ENCODE results near the gene TNFSF12. TPM values are rescaled to one million over a fixed set of nuclear protein-coding genes. Genes with fewer than 3 reads are reported as not detected.

Gene TNFSF12, protein sequence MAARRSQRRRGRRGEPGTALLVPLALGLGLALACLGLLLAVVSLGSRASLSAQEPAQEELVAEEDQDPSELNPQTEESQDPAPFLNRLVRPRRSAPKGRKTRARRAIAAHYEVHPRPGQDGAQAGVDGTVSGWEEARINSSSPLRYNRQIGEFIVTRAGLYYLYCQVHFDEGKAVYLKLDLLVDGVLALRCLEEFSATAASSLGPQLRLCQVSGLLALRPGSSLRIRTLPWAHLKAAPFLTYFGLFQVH
- 8.8 and 10.3 TPM in 2 replicates for total RNA-seq

DNA sequence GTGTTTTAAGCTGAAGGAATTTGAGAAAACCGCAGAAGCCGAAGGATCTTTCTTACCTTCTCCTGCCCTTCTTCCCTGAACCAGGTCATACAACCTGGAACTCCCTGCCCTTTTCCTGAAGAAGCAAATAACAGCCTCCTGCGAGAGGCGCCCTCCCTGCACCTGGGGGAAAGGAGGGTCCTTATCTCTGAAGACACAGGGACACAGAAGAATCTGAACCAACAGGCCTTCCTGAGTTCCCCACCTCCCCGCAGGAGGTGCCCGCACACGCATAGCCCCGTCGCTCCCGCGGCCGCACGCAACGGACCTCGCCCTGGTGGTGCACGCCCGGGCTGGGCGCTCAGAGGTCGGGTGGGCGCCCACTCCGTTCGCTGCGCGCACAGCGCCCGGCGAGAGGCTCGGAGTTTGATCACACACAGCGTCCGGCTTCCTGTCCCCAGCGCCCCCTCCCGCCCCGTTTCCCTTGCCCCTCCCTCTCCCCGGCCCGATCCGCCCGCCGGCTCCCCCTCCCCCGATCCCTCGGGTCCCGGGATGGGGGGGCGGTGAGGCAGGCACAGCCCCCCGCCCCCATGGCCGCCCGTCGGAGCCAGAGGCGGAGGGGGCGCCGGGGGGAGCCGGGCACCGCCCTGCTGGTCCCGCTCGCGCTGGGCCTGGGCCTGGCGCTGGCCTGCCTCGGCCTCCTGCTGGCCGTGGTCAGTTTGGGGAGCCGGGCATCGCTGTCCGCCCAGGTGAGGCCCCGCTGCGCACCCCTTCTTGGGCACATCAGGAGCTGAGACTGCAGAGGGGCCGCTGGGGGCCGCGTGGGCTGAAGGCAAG, at the start of gene TNFSF12:
Gene TNFSF12, plus strand, starts transcription at position 474 of the 816 bp plus-strand sequence. Its CDS starts 96 bp downstream, at position 570.

GRCh38 chr17:7558544-7559319, 9.9 kb downstream of the TNFSF12 start, which contains the start of gene TNFSF13:
Gene TNFSF13, plus strand, starts transcription at chr17:7558750. Its CDS starts 290 bp downstream, at chr17:7559040.

DNA sequence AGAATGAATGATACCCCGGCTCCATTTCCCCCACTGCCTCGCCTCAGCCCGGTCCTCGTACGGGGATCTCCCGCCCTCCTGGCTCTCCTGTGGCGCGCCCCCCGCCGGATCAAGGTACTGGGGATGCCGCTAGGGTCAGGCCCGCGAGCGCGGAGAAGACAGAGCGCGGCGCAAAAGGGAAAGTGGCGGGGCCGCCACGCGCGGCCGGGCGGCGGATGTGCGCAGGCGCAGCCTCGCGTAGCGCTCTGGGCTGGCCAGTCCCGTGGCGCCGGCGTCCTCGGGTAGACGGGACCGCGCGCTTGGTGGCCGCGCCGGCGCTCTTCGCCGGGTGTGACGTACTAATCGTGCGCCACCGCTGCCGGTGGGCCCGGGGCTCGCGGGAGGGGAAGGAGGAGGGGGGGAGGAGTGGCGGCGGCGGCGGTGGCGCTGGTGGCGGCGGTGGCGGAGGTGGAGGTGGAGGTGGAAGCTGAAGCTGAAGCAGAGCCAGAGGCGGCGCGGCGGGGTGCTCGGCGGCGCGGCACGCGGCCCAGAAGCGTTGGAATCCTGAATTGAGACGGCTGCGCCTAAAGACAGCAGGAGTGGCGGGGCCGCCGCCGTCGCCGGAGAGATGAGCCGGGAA, 12.8 kb downstream of the TNFSF12 start, which contains the start of gene SENP3:
Gene SENP3, plus strand, starts transcription at position 331 of the 619 bp plus-strand sequence. CDS start 1,158 bp downstream, outside the sequence.

GRCh38 chr17:7579001-7579833, 30.4 kb downstream of the TNFSF12 start, which contains the start of gene CD68:
Gene CD68, plus strand, starts transcription at chr17:7579638. Its CDS starts 40 bp downstream, at chr17:7579678.

GRCh38 chr17:7583253-7584109, 34.6 kb downstream of the TNFSF12 start, which contains the start of gene MPDU1:
Gene MPDU1, plus strand, starts transcription at chr17:7583852. Its CDS starts 11 bp downstream, at chr17:7583863.

GRCh38 chr17:7589891-7590691, 41.2 kb downstream of the TNFSF12 start, which contains the start of gene SOX15:
Gene SOX15, minus strand, starts transcription at chr17:7590094. Its CDS starts 418 bp downstream, at chr17:7589676.

Other genes with a start within 250 kb of the TNFSF12 start
- gene EIF5A, start 241.4 kb upstream of the TNFSF12 start, total RNA-seq, result 557 and 909 TPM in 2 replicates
- gene GPS2, start 233.7 kb upstream of the TNFSF12 start, total RNA-seq, result 42.7 and 70.0 TPM in 2 replicates
- gene NEURL4, start 219.7 kb upstream of the TNFSF12 start, total RNA-seq, result 6.2 and 10.9 TPM in 2 replicates
- gene ACAP1, start 212.5 kb upstream of the TNFSF12 start, total RNA-seq, result 3.3 and 5.6 TPM in 2 replicates
- 6.0 and 13.0 TPM in 2 replicates for gene KCTD11, start 196.9 kb upstream of the TNFSF12 start, total RNA-seq
- gene TMEM95, start 193.9 kb upstream of the TNFSF12 start, total RNA-seq, result not detected in 2 replicates
- gene TNK1, start 168.0 kb upstream of the TNFSF12 start, total RNA-seq, result 3.8 and 7.7 TPM in 2 replicates
- 68.4 and 99.4 TPM in 2 replicates for gene PLSCR3, start 154.5 kb upstream of the TNFSF12 start, total RNA-seq
- 138 and 193 TPM in 2 replicates for gene TMEM256, start 145.0 kb upstream of the TNFSF12 start, total RNA-seq
- 2.4 and 6.1 TPM in 2 replicates for gene NLGN2, start 141.2 kb upstream of the TNFSF12 start, total RNA-seq
- gene SPEM1, start 128.7 kb upstream of the TNFSF12 start, total RNA-seq, result not detected in 2 replicates
- gene SPEM2, start 123.4 kb upstream of the TNFSF12 start, total RNA-seq, result not detected in 2 replicates
- not detected in 2 replicates for gene SPEM3, start 120.2 kb upstream of the TNFSF12 start, total RNA-seq
- gene TMEM102, start 113.6 kb upstream of the TNFSF12 start, total RNA-seq, result 25.2 and 30.4 TPM in 2 replicates
- 7.5 and 17.3 TPM in 2 replicates for gene FGF11, start 109.5 kb upstream of the TNFSF12 start, total RNA-seq
- gene CHRNB1, start 104.0 kb upstream of the TNFSF12 start, total RNA-seq, result 9.8 and 14.8 TPM in 2 replicates
- 25.9 and 36.8 TPM in 2 replicates for gene ZBTB4, start 69.4 kb upstream of the TNFSF12 start, total RNA-seq
- gene SLC35G6, start 67.6 kb upstream of the TNFSF12 start, total RNA-seq, result not detected in 2 replicates
- 31.9 and 33.7 TPM in 2 replicates for gene POLR2A, start 64.7 kb upstream of the TNFSF12 start, total RNA-seq
- gene TNFSF13, start 9.7 kb downstream of the TNFSF12 start, total RNA-seq, result 0.80 and 5.9 TPM in 2 replicates
- gene SENP3, start 12.9 kb downstream of the TNFSF12 start, total RNA-seq, result 56.2 and 86.9 TPM in 2 replicates
- gene CD68, start 30.6 kb downstream of the TNFSF12 start, total RNA-seq, result 23.4 and 57.7 TPM in 2 replicates
- gene MPDU1, start 34.8 kb downstream of the TNFSF12 start, total RNA-seq, result 138 and 153 TPM in 2 replicates
- 141 and 207 TPM in 2 replicates for gene SOX15, start 41.0 kb downstream of the TNFSF12 start, total RNA-seq
- 39.6 and 41.3 TPM in 2 replicates for gene FXR2, start 65.8 kb downstream of the TNFSF12 start, total RNA-seq
- 25.8 and 43.2 TPM in 2 replicates for gene SAT2, start 78.8 kb downstream of the TNFSF12 start, total RNA-seq
- gene SHBG, start 81.1 kb downstream of the TNFSF12 start, total RNA-seq, result not detected in 2 replicates
- gene ATP1B2, start 101.9 kb downstream of the TNFSF12 start, total RNA-seq, result not detected in 2 replicates
- 42.5 and 54.0 TPM in 2 replicates for gene TP53, start 138.4 kb downstream of the TNFSF12 start, total RNA-seq
- gene WRAP53, start 139.4 kb downstream of the TNFSF12 start, total RNA-seq, result 7.9 and 17.5 TPM in 2 replicates
- 0.65 and 3.2 TPM in 2 replicates for gene EFNB3, start 156.1 kb downstream of the TNFSF12 start, total RNA-seq
- gene DNAH2, start 168.7 kb downstream of the TNFSF12 start, total RNA-seq, result 0.23 and 0.55 TPM in 2 replicates